Mesenteric fat pad (tissue), 1 donor: ENCODE results near the gene DKKL1. TPM values are rescaled to one million over a fixed set of nuclear protein-coding genes. Genes with fewer than 3 reads are reported as not detected.
"Not testable (repeated sequence)": the region's sequence is repeated elsewhere in the genome, so short reads cannot be mapped to it uniquely, and the experiment has no call there.

Source experiments
- DNase-seq: peaks from one replicate; pipeline ENCODE4 v3.0.0-alpha.2; 2020; ENCODE audit warnings: low spot score
- total RNA-seq: library from RNA; stranded (reverse); fragmentation: NEBNext Ultra II Directional; extraction: Animal tissue kit (Norgen Biotek cat#: 25700); gene quantifications from one replicate; pipeline ENCODE4 v1.2.1, GENCODE V29; 2021
- donor health status: DM: yes; HTN: yes; CAD: no.

Gene DKKL1
- total RNA-seq, 1 donor from 2014 or later, result not detected

GRCh38 chr19:49361438-49362047, 2.1 kb upstream of the DKKL1 start:
- DNase-seq, result no peak

GRCh38 chr19:49362048-49362928, 1.4 kb upstream of the DKKL1 start, which contains the start of gene TEAD2:
Gene TEAD2 (minus strand): TSS chr19:49362416. CDS start chr19:49360075, 2,341 bp downstream.
- DNase-seq, result no peak

- no peak for DNase-seq
Observed at GRCh38 chr19:49362929-49363267, 779 bp upstream of the DKKL1 start.

GRCh38 chr19:49364083-49364737, 533 bp downstream of the DKKL1 start:
- DNase-seq, result no peak

GRCh38 chr19:49366110-49366509, 2.4 kb downstream of the DKKL1 start:
- no peak for DNase-seq

GRCh38 chr19:49368711-49369358, 5.2 kb downstream of the DKKL1 start:
- no peak for DNase-seq

GRCh38 chr19:49371184-49371583, 7.5 kb downstream of the DKKL1 start:
- DNase-seq, result no peak

- not testable (repeated sequence) for DNase-seq
Observed at GRCh38 chr19:49373174-49373573, 9.5 kb downstream of the DKKL1 start.

GRCh38 chr19:49374665-49375434, 11.2 kb downstream of the DKKL1 start:
- no peak for DNase-seq

- no peak for DNase-seq
Observed at GRCh38 chr19:49378512-49378911, 14.8 kb downstream of the DKKL1 start.

- no peak for DNase-seq
Observed at GRCh38 chr19:49380391-49380790, 16.7 kb downstream of the DKKL1 start.

GRCh38 chr19:49382639-49383038, 19.0 kb downstream of the DKKL1 start:
- DNase-seq, result no peak

GRCh38 chr19:49383599-49383998, 19.9 kb downstream of the DKKL1 start:
- DNase-seq, result no peak

- DNase-seq, result peak; percentile 94
Observed at GRCh38 chr19:49387936-49388372, 24.3 kb downstream of the DKKL1 start, which contains the start of gene KASH5. Gene KASH5 (plus strand): TSS chr19:49388249. CDS start chr19:49390884, 2,635 bp downstream.

GRCh38 chr19:49389406-49389805, 25.7 kb downstream of the DKKL1 start:
- DNase-seq, result no peak

GRCh38 chr19:49390131-49390928, 26.7 kb downstream of the DKKL1 start:
- DNase-seq, result no peak

GRCh38 chr19:49390929-49391359, 27.3 kb downstream of the DKKL1 start:
- no peak for DNase-seq

GRCh38 chr19:49391581-49392399, 28.1 kb downstream of the DKKL1 start:
- DNase-seq, result no peak

GRCh38 chr19:49393881-49394280, 30.2 kb downstream of the DKKL1 start:
- no peak for DNase-seq
